Keratinocyte (primary cell): Measurements from ENCODE around the gene RABGGTA. TPM values are rescaled to one million over a fixed set of nuclear protein-coding genes. Genes with fewer than 3 reads are reported as not detected.

Experiments
- DNase-seq: peaks from one replicate; pipeline ENCODE4 v3.0.0-alpha.2; 2011; ENCODE audit warnings: low read depth, missing footprints, low spot score
- FAIRE-seq: peaks from 2 replicates; lab custom pipeline; 2011; peaks lifted over from hg19 to GRCh38; lab: Jason Lieb, UNC
- H2AFZ ChIP-seq: 2 replicates; pipeline ENCODE4 v1.6.0; 2012; ENCODE audit warnings: low read length, control low read depth, inconsistent platforms; ENCODE audit not compliant: control insufficient read depth
- H3K27ac ChIP-seq: 2 replicates; pipeline ENCODE4 v1.5.1; 2011; ENCODE audit warnings: low read length; ENCODE audit not compliant: control insufficient read depth, insufficient read depth
- H3K27me3 ChIP-seq: 3 replicates; pipeline ENCODE4 v1.6.0; 2011; ENCODE audit warnings: low read length; ENCODE audit not compliant: control insufficient read depth, insufficient read depth; ENCODE audit errors: extremely low read depth
- H3K36me3 ChIP-seq, 2 experiments: 2 replicates in 1 of 2; 3 replicates in 1 of 2; pipeline ENCODE4 v1.5.1; 2011; ENCODE audit warnings: low read length in 2 of 2, mild to moderate bottlenecking in 1 of 2; ENCODE audit not compliant: control insufficient read depth in 2 of 2, insufficient read depth in 2 of 2; ENCODE audit errors: extremely low read depth in 1 of 2
- H3K4me1 ChIP-seq: 3 replicates; pipeline ENCODE4 v1.5.1; 2011; ENCODE audit warnings: low read length; ENCODE audit not compliant: control insufficient read depth, insufficient read depth; ENCODE audit errors: extremely low read depth
- H3K4me2 ChIP-seq: 3 replicates; pipeline ENCODE4 v1.6.0; 2011; ENCODE audit warnings: low read depth, low read length; ENCODE audit not compliant: control insufficient read depth, insufficient read depth; ENCODE audit errors: extremely low read depth
- H3K4me3 ChIP-seq, 3 experiments: fragments of 200-600 bp in 1 of 3; sonication (generic) in 1 of 3; 2 replicates in 2 of 3; 3 replicates in 1 of 3; pipeline ENCODE4 v1.5.1; 2011 to 2016; ENCODE audit warnings: low read length in 3 of 3, mild to moderate bottlenecking in 3 of 3, control low read depth in 2 of 3, inconsistent platforms in 1 of 3, low read depth in 1 of 3, mixed read lengths in 1 of 3, mixed run types in 1 of 3, moderate library complexity in 1 of 3; ENCODE audit not compliant: control insufficient read depth in 2 of 3, insufficient read depth in 2 of 3; ENCODE audit errors: extremely low read depth in 1 of 3
- H3K79me2 ChIP-seq: 2 replicates; pipeline ENCODE4 v1.6.0; 2012; ENCODE audit warnings: low read length; ENCODE audit not compliant: control insufficient read depth, insufficient read depth
- H3K9ac ChIP-seq: 3 replicates; pipeline ENCODE4 v1.6.0; 2011; ENCODE audit warnings: low read length; ENCODE audit not compliant: control insufficient read depth, insufficient read depth; ENCODE audit errors: extremely low read depth
- H3K9me1 ChIP-seq: 3 replicates; pipeline ENCODE4 v1.6.0; 2011; ENCODE audit warnings: low read length; ENCODE audit not compliant: control insufficient read depth, insufficient read depth; ENCODE audit errors: extremely low read depth
- H3K9me3 ChIP-seq: 2 replicates; pipeline ENCODE4 v1.5.1; 2012; ENCODE audit warnings: low read depth, low read length; ENCODE audit not compliant: control insufficient read depth
- H4K20me1 ChIP-seq: 3 replicates; pipeline ENCODE4 v1.6.0; 2011; ENCODE audit warnings: low read length; ENCODE audit not compliant: control insufficient read depth, insufficient read depth; ENCODE audit errors: extremely low read depth
- EZH2 ChIP-seq: IDR thresholded peaks from one replicate; pipeline ENCODE4 v1.6.1; 2012; ENCODE audit warnings: inconsistent platforms, mild to moderate bottlenecking, low read length, moderate library complexity
- dilution Hi-C: fragments of 300-500 bp; cut with MboI; formaldehyde crosslinking; loops from one replicate; pipeline ENCODE4 v1.7.0; 2020; ENCODE audit warnings: low sequenced_read_pairs; ENCODE audit not compliant: extremely low pct_ligation_motif_present
- polyA plus RNA-seq, 5 experiments: library from polyadenylated mRNA; depleted of rRNA in 3 of 5; stranded (reverse) in 3 of 5; stranded (forward) in 1 of 5; unstranded in 1 of 5; fragments of >200 nt; gene quantifications; 1 replicate in 1 of 5; 2 replicates in 3 of 5; 3 replicates in 1 of 5; pipeline versions ENCODE4 v1.2.1 to v1.2.3, GENCODE V29; 2011 to 2012; ENCODE audit warnings: missing spikeins in 2 of 5, low read depth in 1 of 5, low replicate concordance in 1 of 5
- TF ChIP-seq, protein P1 (sequence below), 3 experiments: IDR thresholded peaks in 1 of 3; conservative IDR thresholded peaks in 1 of 3; optimal IDR thresholded peaks in 1 of 3; 2 replicates in 2 of 3; 3 replicates in 1 of 3; pipeline versions ENCODE3 to v1.5.1; 2011; ENCODE audit warnings: low read length in 3 of 3, mild to moderate bottlenecking in 3 of 3, moderate library complexity in 2 of 3, control low read depth in 1 of 3, inconsistent platforms in 1 of 3; ENCODE audit not compliant: insufficient read depth in 2 of 3; ENCODE audit errors: extremely low read depth in 1 of 3

Gene RABGGTA
- polyA plus RNA-seq, 1 donor (not counting 4 experiments of a cell fraction or from before 2014, with no cell fraction given), result 29.0 TPM

DNA sequence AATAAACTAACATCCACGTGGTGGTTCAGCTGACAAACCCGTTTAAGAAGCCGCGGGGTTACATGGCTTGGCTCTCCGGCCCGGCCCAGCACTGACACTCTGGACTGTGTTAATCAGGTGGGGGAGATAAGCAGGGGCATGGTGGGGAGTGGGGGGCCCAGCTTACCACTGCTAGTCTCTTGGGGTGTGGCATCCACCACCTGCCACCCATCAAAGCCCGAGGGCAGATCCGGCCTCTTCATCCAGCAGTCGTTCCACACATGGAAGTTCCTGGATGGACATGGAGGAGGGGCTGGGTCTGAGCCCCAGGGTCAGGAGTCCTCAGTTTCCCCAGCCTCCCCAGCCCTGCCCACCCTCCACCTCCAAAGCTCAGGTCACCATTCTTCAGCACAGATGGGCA is 13.3 kb downstream of the RABGGTA start:
- no peak for TF ChIP-seq EZH2
- TF ChIP-seq, protein P1, sequence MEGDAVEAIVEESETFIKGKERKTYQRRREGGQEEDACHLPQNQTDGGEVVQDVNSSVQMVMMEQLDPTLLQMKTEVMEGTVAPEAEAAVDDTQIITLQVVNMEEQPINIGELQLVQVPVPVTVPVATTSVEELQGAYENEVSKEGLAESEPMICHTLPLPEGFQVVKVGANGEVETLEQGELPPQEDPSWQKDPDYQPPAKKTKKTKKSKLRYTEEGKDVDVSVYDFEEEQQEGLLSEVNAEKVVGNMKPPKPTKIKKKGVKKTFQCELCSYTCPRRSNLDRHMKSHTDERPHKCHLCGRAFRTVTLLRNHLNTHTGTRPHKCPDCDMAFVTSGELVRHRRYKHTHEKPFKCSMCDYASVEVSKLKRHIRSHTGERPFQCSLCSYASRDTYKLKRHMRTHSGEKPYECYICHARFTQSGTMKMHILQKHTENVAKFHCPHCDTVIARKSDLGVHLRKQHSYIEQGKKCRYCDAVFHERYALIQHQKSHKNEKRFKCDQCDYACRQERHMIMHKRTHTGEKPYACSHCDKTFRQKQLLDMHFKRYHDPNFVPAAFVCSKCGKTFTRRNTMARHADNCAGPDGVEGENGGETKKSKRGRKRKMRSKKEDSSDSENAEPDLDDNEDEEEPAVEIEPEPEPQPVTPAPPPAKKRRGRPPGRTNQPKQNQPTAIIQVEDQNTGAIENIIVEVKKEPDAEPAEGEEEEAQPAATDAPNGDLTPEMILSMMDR (optimal IDR thresholded peaks at IDR 0.05 in 1 of 3, IDR thresholded peaks at IDR 0.05 in 1 of 3, conservative IDR thresholded peaks at IDR 0.05 in 1 of 3; ENCODE audit: extremely low read depth in 1 of 3, insufficient read depth in 2 of 3, low read length in 3 of 3), result no peak
- Histone ChIP-seq H3K4me1 (peaks cover 13% of the 10 kb centered on the region), H3K9me1 (no peaks in the 10 kb centered on the region), H3K4me2 (no peak overlapping the region), H2AFZ (no peak overlapping the region), H3K4me3 (no peak overlapping the region), H3K9me3 (no peaks in the 10 kb centered on the region), H4K20me1 (no peaks in the 10 kb centered on the region), H3K27me3 (no peaks in the 10 kb centered on the region), H3K9ac (no peak overlapping the region), H3K27ac (no peak overlapping the region), H3K79me2 (no peaks in the 10 kb centered on the region), H3K36me3 (peaks cover 12 to 18% of the 10 kb centered on the region in 2 experiments)
- FAIRE-seq (no peak), DNase-seq (no peak)
- dilution Hi-C loops, result no loop called here

DNA sequence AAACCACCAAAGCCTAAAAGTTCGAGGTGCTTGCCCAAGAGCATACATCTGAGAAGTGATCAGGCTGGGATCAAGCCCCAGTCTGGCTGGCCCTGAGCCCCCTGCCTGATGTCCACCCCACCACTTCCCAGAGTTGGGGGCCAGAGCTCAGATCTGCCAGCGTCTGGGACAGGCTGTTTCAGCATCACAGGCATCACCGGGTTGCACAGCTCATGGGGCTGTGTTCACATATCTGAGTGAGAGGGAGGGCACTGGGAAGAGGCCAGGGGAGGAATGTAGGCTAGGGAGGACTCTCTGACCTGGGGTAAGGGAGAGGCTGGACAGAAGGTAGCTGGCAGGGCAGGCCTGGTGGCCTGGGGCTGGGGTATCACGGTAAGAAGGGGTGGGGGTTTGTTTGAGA is 14.4 kb downstream of the RABGGTA start:
- dilution Hi-C loops, result no loop called here
- Histone ChIP-seq H3K27ac (no peak overlapping the region), H4K20me1 (no peaks in the 10 kb centered on the region), H3K27me3 (no peaks in the 10 kb centered on the region), H3K4me1 (peaks cover 13% of the 10 kb centered on the region), H3K9me3 (no peaks in the 10 kb centered on the region), H3K36me3 (peaks cover 18 to 22% of the 10 kb centered on the region in 2 experiments), H3K79me2 (no peaks in the 10 kb centered on the region), H3K4me3 (no peak overlapping the region), H3K9me1 (no peaks in the 10 kb centered on the region), H2AFZ (no peak overlapping the region), H3K4me2 (no peak overlapping the region), H3K9ac (no peak overlapping the region)
- DNase-seq (no peak), FAIRE-seq (no peak)
- TF ChIP-seq EZH2, result no peak
- TF ChIP-seq, protein P1 (optimal IDR thresholded peaks at IDR 0.05 in 1 of 3, IDR thresholded peaks at IDR 0.05 in 1 of 3, conservative IDR thresholded peaks at IDR 0.05 in 1 of 3; ENCODE audit: extremely low read depth in 1 of 3, insufficient read depth in 2 of 3, low read length in 3 of 3), result no peak
